Activated naive CD8-positive, alpha-beta T cell treated with anti-CD3 and anti-CD28 coated beads, Interleukin-2, amount 50 U/mL, for 24 hours (primary cell): Measurements from ENCODE around the gene SLMAP.

Experiments
- ATAC-seq: fragments of 150-1000 bp; cut with Tn5 transposase; one replicate; pipeline ENCODE4 v1.10.0; 2021
- DNase-seq: peaks from one replicate; pipeline ENCODE4 v3.0.0; 2021
- H3K27ac Mint-ChIP-seq: one replicate; pipeline ENCODE4 v1.8.0; 2021; ENCODE audit warnings: mild to moderate bottlenecking, mixed read lengths
- H3K27me3 Mint-ChIP-seq: one replicate; pipeline ENCODE4 v1.8.0; 2021; ENCODE audit warnings: mixed read lengths
- H3K36me3 Mint-ChIP-seq: one replicate; pipeline ENCODE4 v1.8.0; 2021; ENCODE audit warnings: low read depth, mixed read lengths
- H3K4me1 Mint-ChIP-seq: one replicate; pipeline ENCODE4 v1.8.0; 2021; ENCODE audit warnings: mixed read lengths
- H3K4me3 Mint-ChIP-seq: one replicate; pipeline ENCODE4 v1.8.0; 2021; ENCODE audit warnings: mild to moderate bottlenecking, moderate library complexity, mixed read lengths
- H3K9me3 Mint-ChIP-seq: one replicate; pipeline ENCODE4 v1.8.0; 2021; ENCODE audit warnings: mixed read lengths

The SLMAP gene

GRCh38 chr3:57738391-57738790, 17.7 kb upstream of the SLMAP start:
- H3K27me3 Mint-ChIP-seq: no peaks in the 10 kb centered on the region
- H3K36me3 Mint-ChIP-seq: no peaks in the 10 kb centered on the region
- ATAC-seq (no peak), DNase-seq (no peak)
- H3K4me1 Mint-ChIP-seq: no peaks in the 10 kb centered on the region
- H3K27ac Mint-ChIP-seq: no peak overlapping the region
- no peak overlapping the region for H3K4me3 Mint-ChIP-seq
- no peaks in the 10 kb centered on the region for H3K9me3 Mint-ChIP-seq

GRCh38 chr3:57740027-57740426, 16.1 kb upstream of the SLMAP start:
- Mint-ChIP-seq H3K4me3 (no peak overlapping the region), H3K27me3 (no peaks in the 10 kb centered on the region), H3K4me1 (no peaks in the 10 kb centered on the region), H3K36me3 (no peaks in the 10 kb centered on the region), H3K9me3 (no peaks in the 10 kb centered on the region), H3K27ac (no peak overlapping the region)
- ATAC-seq (no peak), DNase-seq (no peak)

- no peaks in the 10 kb centered on the region for H3K36me3 Mint-ChIP-seq
- H3K4me3 Mint-ChIP-seq: no peak overlapping the region
- H3K27me3 Mint-ChIP-seq: no peaks in the 10 kb centered on the region
- no peak for DNase-seq
- no peak overlapping the region for H3K27ac Mint-ChIP-seq
- ATAC-seq: no peak
- no peaks in the 10 kb centered on the region for H3K4me1 Mint-ChIP-seq
- no peaks in the 10 kb centered on the region for H3K9me3 Mint-ChIP-seq
Measured at GRCh38 chr3:57743496-57743895, 12.6 kb upstream of the SLMAP start.

GRCh38 chr3:57745101-57745500, 11.0 kb upstream of the SLMAP start:
- Mint-ChIP-seq H3K27me3 (no peaks in the 10 kb centered on the region), H3K4me3 (no peak overlapping the region), H3K4me1 (no peaks in the 10 kb centered on the region), H3K9me3 (no peaks in the 10 kb centered on the region), H3K27ac (no peak overlapping the region), H3K36me3 (no peaks in the 10 kb centered on the region)
- DNase-seq: no peak
- ATAC-seq: no peak

GRCh38 chr3:57746156-57747010, 9.7 kb upstream of the SLMAP start:
- H3K36me3 Mint-ChIP-seq: no peaks in the 10 kb centered on the region
- no peak overlapping the region for H3K4me3 Mint-ChIP-seq
- no peak overlapping the region for H3K27ac Mint-ChIP-seq
- DNase-seq (no peak), ATAC-seq (no peak)
- no peaks in the 10 kb centered on the region for H3K27me3 Mint-ChIP-seq
- H3K9me3 Mint-ChIP-seq: no peaks in the 10 kb centered on the region
- H3K4me1 Mint-ChIP-seq: no peaks in the 10 kb centered on the region

- Mint-ChIP-seq H3K4me1 (peaks cover under 1% of the 10 kb centered on the region), H3K4me3 (no peak overlapping the region), H3K36me3 (no peaks in the 10 kb centered on the region), H3K9me3 (no peaks in the 10 kb centered on the region), H3K27me3 (no peaks in the 10 kb centered on the region), H3K27ac (no peak overlapping the region)
- ATAC-seq (no peak), DNase-seq (no peak)
Measured at GRCh38 chr3:57749542-57749941, 6.6 kb upstream of the SLMAP start.

- no peaks in the 10 kb centered on the region for H3K27me3 Mint-ChIP-seq
- H3K4me3 Mint-ChIP-seq: no peak overlapping the region
- no peak for ATAC-seq
- peaks cover 13% of the 10 kb centered on the region for H3K4me1 Mint-ChIP-seq
- no peaks in the 10 kb centered on the region for H3K9me3 Mint-ChIP-seq
- DNase-seq: no peak
- H3K36me3 Mint-ChIP-seq: peaks cover 7% of the 10 kb centered on the region
- H3K27ac Mint-ChIP-seq: no peak overlapping the region
Measured at GRCh38 chr3:57752307-57752706, 3.8 kb upstream of the SLMAP start.

GRCh38 chr3:57753016-57753415, 3.1 kb upstream of the SLMAP start:
- DNase-seq (no peak), ATAC-seq (no peak)
- Mint-ChIP-seq H3K27ac (no peak overlapping the region), H3K4me1 (peaks cover 20% of the 10 kb centered on the region), H3K4me3 (no peak overlapping the region), H3K27me3 (no peaks in the 10 kb centered on the region), H3K9me3 (no peaks in the 10 kb centered on the region), H3K36me3 (peaks cover 14% of the 10 kb centered on the region)

GRCh38 chr3:57755368-57755675, 787 bp upstream of the SLMAP start:
- no peaks in the 10 kb centered on the region for H3K27me3 Mint-ChIP-seq
- no peak for DNase-seq
- peak; percentile 5 for ATAC-seq
- H3K27ac Mint-ChIP-seq: peak overlapping the region; percentile 97
- peaks cover 42% of the 10 kb centered on the region for H3K4me1 Mint-ChIP-seq
- H3K4me3 Mint-ChIP-seq: peak overlapping the region; percentile 94
- no peaks in the 10 kb centered on the region for H3K9me3 Mint-ChIP-seq
- peaks cover 29% of the 10 kb centered on the region for H3K36me3 Mint-ChIP-seq

- peaks cover 34% of the 10 kb centered on the region for H3K36me3 Mint-ChIP-seq
- peaks cover 48% of the 10 kb centered on the region for H3K4me1 Mint-ChIP-seq
- H3K27ac Mint-ChIP-seq: peak overlapping the region; percentile 97
Measured at GRCh38 chr3:57756528-57757401, 656 bp downstream of the SLMAP start.

GRCh38 chr3:57757642-57758297, 1.7 kb downstream of the SLMAP start:
- H3K27me3 Mint-ChIP-seq: no peaks in the 10 kb centered on the region
- peaks cover 37% of the 10 kb centered on the region for H3K36me3 Mint-ChIP-seq
- H3K4me3 Mint-ChIP-seq: peak overlapping the region; percentile 94
- ATAC-seq (no peak), DNase-seq (no peak)
- H3K9me3 Mint-ChIP-seq: no peaks in the 10 kb centered on the region
- peak overlapping the region; percentile 92 for H3K27ac Mint-ChIP-seq
- H3K4me1 Mint-ChIP-seq: peaks cover 53% of the 10 kb centered on the region

More at GRCh38 chr3:57756528-57757401, 656 bp downstream of the SLMAP start:
- peak; percentile 42 for ATAC-seq
- H3K9me3 Mint-ChIP-seq: no peaks in the 10 kb centered on the region
- H3K4me3 Mint-ChIP-seq: peak overlapping the region; percentile 94
- H3K27me3 Mint-ChIP-seq: no peaks in the 10 kb centered on the region
- peak; percentile 52 for DNase-seq

- Mint-ChIP-seq H3K27me3 (no peaks in the 10 kb centered on the region), H3K9me3 (no peaks in the 10 kb centered on the region), H3K36me3 (peaks cover 42% of the 10 kb centered on the region), H3K27ac (no peak overlapping the region), H3K4me1 (peaks cover 61% of the 10 kb centered on the region), H3K4me3 (peak overlapping the region; percentile 94)
- no peak for ATAC-seq
- DNase-seq: no peak
Measured at GRCh38 chr3:57758686-57759085, 2.6 kb downstream of the SLMAP start.

- Mint-ChIP-seq H3K27ac (no peak overlapping the region), H3K4me3 (no peak overlapping the region), H3K9me3 (no peaks in the 10 kb centered on the region), H3K36me3 (peaks cover 49% of the 10 kb centered on the region), H3K27me3 (no peaks in the 10 kb centered on the region), H3K4me1 (peaks cover 51% of the 10 kb centered on the region)
- no peak for ATAC-seq
- DNase-seq: no peak
Measured at GRCh38 chr3:57764794-57765193, 8.7 kb downstream of the SLMAP start.

- Mint-ChIP-seq H3K9me3 (no peaks in the 10 kb centered on the region), H3K36me3 (peaks cover 46% of the 10 kb centered on the region), H3K4me3 (no peak overlapping the region), H3K27me3 (no peaks in the 10 kb centered on the region), H3K4me1 (peaks cover 40% of the 10 kb centered on the region), H3K27ac (no peak overlapping the region)
- ATAC-seq (no peak), DNase-seq (no peak)
Measured at GRCh38 chr3:57768595-57768994, 12.5 kb downstream of the SLMAP start.
